Endothelial cell of umbilical vein (primary cell): ENCODE data around the gene TMEM151B. TPM values are rescaled to one million over a fixed set of nuclear protein-coding genes. Genes with fewer than 3 reads are reported as not detected.

ENCODE experiments used
- BruUV-seq: library from RNA; stranded (reverse); fragments of 400-500 nt; replicated peaks from 2 replicates; lab custom pipeline; 2021; lab: Mats Ljungman, UMichigan
- CTCF ChIA-PET: fragments of 300-600, 350-600 bp; sonication (Branson Sonifier 250); formaldehyde crosslinking; loops from one replicate; lab custom pipeline; 2021; ENCODE audit warnings: antibody characterized with exemption, inconsistent platforms; lab: Charles Lee
- POLR2A ChIA-PET: fragments of 300-600, 350-600 bp; sonication (Branson Sonifier 250); formaldehyde crosslinking; loops from one replicate; lab custom pipeline; 2021; ENCODE audit warnings: antibody characterized with exemption, inconsistent platforms; lab: Charles Lee
- DNase-seq: peaks from one replicate; pipeline ENCODE4 v3.0.0-alpha.2; 2011; ENCODE audit warnings: low read depth, low spot score
- FAIRE-seq: peaks from 2 replicates; lab custom pipeline; 2011; peaks lifted over from hg19 to GRCh38; lab: Jason Lieb, UNC
- H2AFZ ChIP-seq: 2 replicates; pipeline ENCODE4 v1.6.0; 2012; ENCODE audit warnings: low read depth, low read length, control low read depth, inconsistent platforms
- H3K27ac ChIP-seq: 2 replicates; pipeline ENCODE4 v1.5.1; 2011; ENCODE audit warnings: low read depth, mild to moderate bottlenecking, control low read depth, low read length, moderate library complexity; ENCODE audit not compliant: insufficient read depth
- H3K27me3 ChIP-seq, 2 experiments: 2 replicates each; pipeline versions ENCODE4 v1.6.0 to v1.6.1; 2011; ENCODE audit warnings: low read length in 2 of 2, mixed read lengths in 1 of 2; ENCODE audit not compliant: control insufficient read depth in 2 of 2, insufficient read depth in 2 of 2
- H3K36me3 ChIP-seq, 2 experiments: 2 replicates in 1 of 2; 3 replicates in 1 of 2; pipeline ENCODE4 v1.5.1; 2011; ENCODE audit warnings: low read length in 2 of 2, mild to moderate bottlenecking in 1 of 2, moderate library complexity in 1 of 2; ENCODE audit not compliant: control insufficient read depth in 2 of 2, insufficient read depth in 2 of 2; ENCODE audit errors: extremely low read depth in 1 of 2
- H3K4me1 ChIP-seq: 3 replicates; pipeline ENCODE4 v1.5.1; 2011; ENCODE audit warnings: mild to moderate bottlenecking, low read length; ENCODE audit not compliant: control insufficient read depth, insufficient read depth; ENCODE audit errors: extremely low read depth
- H3K4me2 ChIP-seq: 2 replicates; pipeline ENCODE4 v1.6.1; 2011; ENCODE audit warnings: low read length, control low read depth, mixed read lengths; ENCODE audit not compliant: insufficient read depth
- H3K4me3 ChIP-seq, 3 experiments: fragments of 200-600 bp in 1 of 3; sonication (generic), shearing (Covaris generic) in 1 of 3; replicated peaks in 1 of 3; 2 replicates each; pipeline ENCODE4 v1.5.1; 2011 to 2016; ENCODE audit warnings: control low read depth in 3 of 3, low read length in 3 of 3, mild to moderate bottlenecking in 2 of 3, inconsistent platforms in 1 of 3, low read depth in 1 of 3, moderate library complexity in 1 of 3; ENCODE audit not compliant: insufficient read depth in 1 of 3
- H3K79me2 ChIP-seq: 2 replicates; pipeline ENCODE4 v1.6.0; 2012; ENCODE audit warnings: low read length, inconsistent platforms; ENCODE audit not compliant: control insufficient read depth, insufficient read depth
- H3K9ac ChIP-seq: replicated peaks from 2 replicates; pipeline ENCODE3; 2011; ENCODE audit warnings: low read length, control low read depth; ENCODE audit not compliant: insufficient read depth; ENCODE audit errors: extremely low read depth
- H3K9me1 ChIP-seq: replicated peaks from 3 replicates; pipeline ENCODE4 v1.6.0; 2011; ENCODE audit warnings: mild to moderate bottlenecking, low read length; ENCODE audit not compliant: control insufficient read depth, insufficient read depth; ENCODE audit errors: extremely low read depth
- H3K9me3 ChIP-seq: replicated peaks from 2 replicates; pipeline ENCODE4 v1.5.1; 2012; ENCODE audit warnings: low read length, inconsistent platforms; ENCODE audit not compliant: control insufficient read depth, insufficient read depth
- H4K20me1 ChIP-seq: replicated peaks from 2 replicates; pipeline ENCODE3; 2011; ENCODE audit warnings: mild to moderate bottlenecking, low read length; ENCODE audit not compliant: control insufficient read depth, insufficient read depth; ENCODE audit errors: extremely low read depth
- CTCF ChIP-seq, 2 donors: IDR thresholded peaks; 1 replicate in 1 of 2; 2 replicates in 1 of 2; pipeline ENCODE4 v1.5.1; 2011; ENCODE audit warnings: low read length in 2 of 2, mild to moderate bottlenecking in 2 of 2, moderate library complexity in 2 of 2, control low read depth in 1 of 2, inconsistent platforms in 1 of 2, low read depth in 1 of 2; ENCODE audit not compliant: insufficient read depth in 1 of 2; ENCODE audit errors: extremely low read depth in 1 of 2
- EZH2 ChIP-seq: IDR thresholded peaks from 2 replicates; pipeline ENCODE4 v1.6.1; 2012; ENCODE audit warnings: borderline replicate concordance, low read depth, mild to moderate bottlenecking, moderate library complexity, low read length, inconsistent platforms; ENCODE audit not compliant: severe bottlenecking
- FOS ChIP-seq: IDR thresholded peaks from 2 replicates; pipeline ENCODE4 v1.6.1; 2011; ENCODE audit warnings: mild to moderate bottlenecking, low read length, moderate library complexity, borderline replicate concordance; ENCODE audit not compliant: insufficient read depth
- GATA2 ChIP-seq: IDR thresholded peaks from 2 replicates; pipeline ENCODE4 v1.7.0; 2011; ENCODE audit warnings: low read depth, mild to moderate bottlenecking, moderate library complexity, mixed read lengths, low read length; ENCODE audit not compliant: insufficient read length, insufficient read depth
- JUN ChIP-seq: IDR thresholded peaks from 2 replicates; pipeline ENCODE4 v1.6.1; 2011; ENCODE audit warnings: borderline replicate concordance, low read depth; ENCODE audit not compliant: insufficient read length, insufficient read depth
- MAX ChIP-seq: IDR thresholded peaks from 2 replicates; pipeline ENCODE4 v1.6.1; 2011; ENCODE audit not compliant: insufficient read depth, insufficient read length
- MYC ChIP-seq: IDR thresholded peaks from one replicate; pipeline ENCODE4 v1.6.1; 2011; ENCODE audit warnings: mild to moderate bottlenecking, low read depth, low read length
- POLR2A ChIP-seq: IDR thresholded peaks from 2 replicates; pipeline ENCODE4 v1.6.1; 2012; ENCODE audit warnings: low read depth, mild to moderate bottlenecking, control low read depth, low read length
- POLR2AphosphoS5 ChIP-seq: IDR thresholded peaks from 2 replicates; pipeline ENCODE4 v1.6.1; 2012; ENCODE audit warnings: low read depth, mild to moderate bottlenecking, control low read depth, low read length, moderate library complexity; ENCODE audit not compliant: insufficient read depth
- dilution Hi-C: fragments of 300-500 bp; cut with MboI; formaldehyde crosslinking; loops from one replicate; pipeline ENCODE4 v1.15.0; 2019; ENCODE audit warnings: low sequenced_read_pairs; ENCODE audit not compliant: extremely low pct_ligation_motif_present
- intact Hi-C: fragments of 100-400 bp; cut with micrococcal nuclease; formaldehyde crosslinking; loops from one replicate; pipeline ENCODE4 v1.10.0; 2022
- polyA plus RNA-seq, 4 experiments: library from polyadenylated mRNA; depleted of rRNA in 3 of 4; stranded (reverse) in 3 of 4; unstranded in 1 of 4; fragments of >200 nt; gene quantifications; 2 replicates each; pipeline versions ENCODE4 v1.2.1 to v1.2.3, GENCODE V29; 2011 to 2012; ENCODE audit warnings: missing spikeins in 1 of 4
- total RNA-seq: library from RNA; stranded (reverse); gene quantifications from 2 replicates; pipeline ENCODE4 v1.2.3, GENCODE V29; 2021

Gene TMEM151B
- total and polyA plus RNA-seq, 2 donors (not counting 3 experiments of a cell fraction or from before 2014, with no cell fraction given), result 0.03 to 0.07 TPM

GRCh38 chr6:44224029-44224964, 46.0 kb upstream of the TMEM151B start:
- Histone ChIP-seq H3K9ac (peak overlapping the region; percentile 63), H4K20me1 (no peaks in the 10 kb centered on the region), H3K4me1 (peaks cover 49% of the 10 kb centered on the region), H3K4me2 (peak overlapping the region; percentile 75), H3K36me3 (peaks cover under 1 to 2% of the 10 kb centered on the region in 2 experiments), H3K9me1 (no peaks in the 10 kb centered on the region), H3K27ac (peak overlapping the region; percentile 4), H3K9me3 (no peaks in the 10 kb centered on the region), H3K27me3 (no peaks in the 10 kb centered on the region), H3K79me2 (peaks cover 81% of the 10 kb centered on the region), H2AFZ (no peak overlapping the region), H3K4me3 (peak overlapping the region; percentile 56 to 82 (median 72))
- intact Hi-C loops, result no loop called here
- BruUV-seq, result TSS peak; percentile 13
- dilution Hi-C loops, result no loop called here
- no peak for TF ChIP-seq CTCF (IDR thresholded peaks at IDR 0.05; ENCODE audit: extremely low read depth in 1 of 2, insufficient read depth in 1 of 2, low read depth in 1 of 2, low read length in 2 of 2)
- TF ChIP-seq POLR2A, result no peak
- ChIA-PET CTCF (interaction anchor here (1.0 to 9.2 kb wide), 13 partner anchors 10 to 128 kb away, joined by 3 to 91 read pairs (median 7); partner anchors contain the start of gene HSP90AB1), POLR2A (interaction anchor here (0.6 to 5.3 kb wide), 4 partner anchors 10 to 47 kb away, joined by 3 to 34 read pairs (median 4); partner anchors contain the start of gene HSP90AB1)
- DNase-seq (peak; percentile 51), FAIRE-seq (peak; percentile 67)

- dilution Hi-C loops (no loop called here), intact Hi-C loops (no loop called here)
- H3K4me2 ChIP-seq, result peak overlapping the region; percentile 75
- peak overlapping the region; percentile 63 for H3K9ac ChIP-seq
- no peaks in the 10 kb centered on the region for H3K9me1 ChIP-seq
- H3K27me3 ChIP-seq, result no peaks in the 10 kb centered on the region
- H3K36me3 ChIP-seq, result peaks cover 2 to 6% of the 10 kb centered on the region in 2 experiments
- H3K27ac ChIP-seq, result no peak overlapping the region
- no peak for DNase-seq
- TF ChIP-seq CTCF (IDR thresholded peaks at IDR 0.05; ENCODE audit: extremely low read depth in 1 of 2, insufficient read depth in 1 of 2, low read depth in 1 of 2, low read length in 2 of 2) (no peak), MYC (no peak), MAX (no peak), POLR2AphosphoS5 (no peak), FOS (no peak), JUN (no peak), POLR2A (no peak), GATA2 (no peak), EZH2 (no peak)
- peaks cover 85% of the 10 kb centered on the region for H3K79me2 ChIP-seq
- H3K4me3 ChIP-seq, result peak overlapping the region in 1 of 3 experiments; percentile 82
- no TSS peak for BruUV-seq
- POLR2A ChIA-PET, result interaction anchor here (5.3 kb wide), 1 partner anchor 22 kb away, joined by 34 read pairs; the partner anchor contains the start of gene HSP90AB1
- H3K9me3 ChIP-seq, result no peaks in the 10 kb centered on the region
- peaks cover 47% of the 10 kb centered on the region for H3K4me1 ChIP-seq
- no peak overlapping the region for H2AFZ ChIP-seq
- no peaks in the 10 kb centered on the region for H4K20me1 ChIP-seq
- CTCF ChIA-PET, result interaction anchor here (1.1 to 9.2 kb wide), 8 partner anchors 10 to 127 kb away, joined by 3 to 91 read pairs (median 9); partner anchors contain the start of gene HSP90AB1
- no peak for FAIRE-seq
Observed at GRCh38 chr6:44224965-44225305, 45.3 kb upstream of the TMEM151B start.
